Measurements from ENCODE around the gene SPATC1L. TPM values are rescaled to one million over a fixed set of nuclear protein-coding genes. Genes with fewer than 3 reads are reported as not detected.

The SPATC1L gene
- total RNA-seq, 2 experiments from 2014 or later = 4.7 to 8.3 TPM

GRCh38 chr21:46180778-46181391 is 3.4 kb downstream of the SPATC1L start:
- H2AFZ ChIP-seq (ENCODE audit: low read length) = no peak overlapping the region
- H3K27ac ChIP-seq (ENCODE audit: low read depth, low read length, poor library complexity, severe bottlenecking) = no peak overlapping the region
- no peak for DNase-seq (ENCODE audit: low spot score)
- BruUV-seq (replicated peaks) = no TSS peak
- no peaks in the 10 kb centered on the region for H4K20me1 ChIP-seq (ENCODE audit: insufficient read depth, low read length)
- POLR2A ChIA-PET = no interaction called here
- H3K4me2 ChIP-seq (ENCODE audit: low read length) = no peak overlapping the region
- H3K9me2 ChIP-seq (ENCODE audit: insufficient read depth, low read length) = no peaks in the 10 kb centered on the region
- H3K4me1 ChIP-seq (ENCODE audit: insufficient read depth, low read length, poor library complexity, severe bottlenecking) = peaks cover 13% of the 10 kb centered on the region
- no peak for TF ChIP-seq EZH2phosphoT487 (IDR thresholded peaks at IDR 0.05; ENCODE audit: borderline replicate concordance, low read depth, low read length)
- TF ChIP-seq, protein P1, sequence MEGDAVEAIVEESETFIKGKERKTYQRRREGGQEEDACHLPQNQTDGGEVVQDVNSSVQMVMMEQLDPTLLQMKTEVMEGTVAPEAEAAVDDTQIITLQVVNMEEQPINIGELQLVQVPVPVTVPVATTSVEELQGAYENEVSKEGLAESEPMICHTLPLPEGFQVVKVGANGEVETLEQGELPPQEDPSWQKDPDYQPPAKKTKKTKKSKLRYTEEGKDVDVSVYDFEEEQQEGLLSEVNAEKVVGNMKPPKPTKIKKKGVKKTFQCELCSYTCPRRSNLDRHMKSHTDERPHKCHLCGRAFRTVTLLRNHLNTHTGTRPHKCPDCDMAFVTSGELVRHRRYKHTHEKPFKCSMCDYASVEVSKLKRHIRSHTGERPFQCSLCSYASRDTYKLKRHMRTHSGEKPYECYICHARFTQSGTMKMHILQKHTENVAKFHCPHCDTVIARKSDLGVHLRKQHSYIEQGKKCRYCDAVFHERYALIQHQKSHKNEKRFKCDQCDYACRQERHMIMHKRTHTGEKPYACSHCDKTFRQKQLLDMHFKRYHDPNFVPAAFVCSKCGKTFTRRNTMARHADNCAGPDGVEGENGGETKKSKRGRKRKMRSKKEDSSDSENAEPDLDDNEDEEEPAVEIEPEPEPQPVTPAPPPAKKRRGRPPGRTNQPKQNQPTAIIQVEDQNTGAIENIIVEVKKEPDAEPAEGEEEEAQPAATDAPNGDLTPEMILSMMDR (conservative IDR thresholded peaks at IDR 0.05; ENCODE audit: low read length) = no peak
- intact Hi-C loops (cut with micrococcal nuclease; ENCODE audit: unreplicated experiment) = no loop called here
- no peaks in the 10 kb centered on the region for H3K79me2 ChIP-seq (ENCODE audit: insufficient read depth, low read depth, low read length)
- CTCF ChIA-PET (ENCODE audit: unreplicated experiment) = no interaction called here
- no peaks in the 10 kb centered on the region for H3K36me3 ChIP-seq (ENCODE audit: insufficient read depth, low read length)
- no peak overlapping the region for H3K4me3 ChIP-seq (ENCODE audit: low read depth, low read length, poor library complexity, severe bottlenecking)
- H3K9me3 ChIP-seq (ENCODE audit: low read length) = no peaks in the 10 kb centered on the region

DNA sequence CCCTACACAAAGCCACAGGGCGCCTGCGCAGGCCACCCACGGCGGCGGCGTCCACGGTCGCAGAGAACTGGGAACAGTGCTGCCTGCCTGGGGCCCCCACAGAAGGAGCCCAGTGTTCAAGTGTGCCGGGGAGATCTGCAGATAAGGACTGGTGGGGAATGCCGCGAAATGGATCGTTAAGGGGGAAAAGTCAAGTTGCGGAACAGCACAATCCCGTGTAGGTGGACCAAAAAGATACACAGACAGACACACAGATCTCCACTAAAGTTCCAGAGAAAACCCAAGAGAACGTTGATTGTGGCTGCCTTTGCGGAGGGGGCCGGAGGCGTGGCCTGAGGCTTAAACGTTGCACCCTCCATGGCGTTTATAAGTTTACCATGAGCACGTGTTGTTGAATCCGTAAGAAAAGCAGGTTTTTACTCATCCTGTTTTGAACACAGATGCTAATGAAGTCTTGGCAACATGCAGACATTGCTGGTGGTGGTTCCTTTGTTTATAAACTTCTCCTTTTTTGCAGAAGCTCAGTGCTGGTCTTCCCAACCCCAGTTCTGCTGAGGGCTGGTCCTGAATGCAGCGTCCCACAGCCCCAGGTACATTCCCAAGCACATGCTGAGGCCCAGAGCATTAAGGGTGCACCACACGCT is 4.1 kb downstream of the SPATC1L start:
- no peak overlapping the region for H3K4me3 ChIP-seq (ENCODE audit: low read depth, low read length, poor library complexity, severe bottlenecking)
- H3K9me2 ChIP-seq (ENCODE audit: insufficient read depth, low read length) = no peaks in the 10 kb centered on the region
- no peaks in the 10 kb centered on the region for H3K9me3 ChIP-seq (ENCODE audit: low read length)
- H3K4me2 ChIP-seq (ENCODE audit: low read length) = no peak overlapping the region
- intact Hi-C loops (cut with micrococcal nuclease; ENCODE audit: unreplicated experiment) = no loop called here
- no peaks in the 10 kb centered on the region for H3K79me2 ChIP-seq (ENCODE audit: insufficient read depth, low read depth, low read length)
- TF ChIP-seq, protein P1 (conservative IDR thresholded peaks at IDR 0.05; ENCODE audit: low read length) = no peak
- TF ChIP-seq EZH2phosphoT487 (IDR thresholded peaks at IDR 0.05; ENCODE audit: borderline replicate concordance, low read depth, low read length) = no peak
- ChIA-PET CTCF (ENCODE audit: unreplicated experiment) (no interaction called here), POLR2A (no interaction called here)
- no TSS peak for BruUV-seq (replicated peaks)
- no peaks in the 10 kb centered on the region for H4K20me1 ChIP-seq (ENCODE audit: insufficient read depth, low read length)
- no peaks in the 10 kb centered on the region for H3K36me3 ChIP-seq (ENCODE audit: insufficient read depth, low read length)
- no peak overlapping the region for H2AFZ ChIP-seq (ENCODE audit: low read length)
- no peak for DNase-seq (ENCODE audit: low spot score)
- peaks cover 8% of the 10 kb centered on the region for H3K4me1 ChIP-seq (ENCODE audit: insufficient read depth, low read length, poor library complexity, severe bottlenecking)
- H3K27ac ChIP-seq (ENCODE audit: low read depth, low read length, poor library complexity, severe bottlenecking) = no peak overlapping the region

- intact Hi-C loops (cut with micrococcal nuclease; ENCODE audit: unreplicated experiment) = no loop called here
- Histone ChIP-seq H2AFZ (ENCODE audit: low read length) (no peak overlapping the region), H4K20me1 (ENCODE audit: insufficient read depth, low read length) (no peaks in the 10 kb centered on the region), H3K9me2 (ENCODE audit: insufficient read depth, low read length) (no peaks in the 10 kb centered on the region), H3K4me2 (ENCODE audit: low read length) (no peak overlapping the region), H3K36me3 (ENCODE audit: insufficient read depth, low read length) (no peaks in the 10 kb centered on the region), H3K9me3 (ENCODE audit: low read length) (no peaks in the 10 kb centered on the region), H3K4me1 (ENCODE audit: insufficient read depth, low read length, poor library complexity, severe bottlenecking) (peaks cover 7% of the 10 kb centered on the region), H3K79me2 (ENCODE audit: insufficient read depth, low read depth, low read length) (no peaks in the 10 kb centered on the region), H3K27ac (ENCODE audit: low read depth, low read length, poor library complexity, severe bottlenecking) (no peak overlapping the region), H3K4me3 (ENCODE audit: low read depth, low read length, poor library complexity, severe bottlenecking) (no peak overlapping the region)
- ChIA-PET POLR2A (no interaction called here), CTCF (ENCODE audit: unreplicated experiment) (no interaction called here)
- no peak for TF ChIP-seq EZH2phosphoT487 (IDR thresholded peaks at IDR 0.05; ENCODE audit: borderline replicate concordance, low read depth, low read length)
- TF ChIP-seq, protein P1 (conservative IDR thresholded peaks at IDR 0.05; ENCODE audit: low read length) = no peak
- BruUV-seq (replicated peaks) = no TSS peak
- no peak for DNase-seq (ENCODE audit: low spot score)
Observed at GRCh38 chr21:46179708-46180078, 4.6 kb downstream of the SPATC1L start.

Measured in OCI-LY7 (cell line).